Nephron (organoid): ENCODE measurements around the gene TSPAN18.

Experiments
- H3K27ac Mint-ChIP-seq, 3 experiments: 2 replicates each; pipeline ENCODE4 v1.8.0; 2020; ENCODE audit warnings: mixed read lengths in 3 of 3, mild to moderate bottlenecking in 2 of 3, moderate library complexity in 1 of 3
- H3K27me3 Mint-ChIP-seq: 2 replicates; pipeline ENCODE4 v1.8.0; 2021; ENCODE audit warnings: low read depth, mild to moderate bottlenecking, moderate library complexity, mixed read lengths
- H3K36me3 Mint-ChIP-seq: 2 replicates; pipeline ENCODE4 v1.8.0; 2020; ENCODE audit warnings: low read depth, mixed read lengths
- H3K4me1 Mint-ChIP-seq: 2 replicates; pipeline ENCODE4 v1.8.0; 2020; ENCODE audit warnings: mixed read lengths
- H3K4me3 Mint-ChIP-seq, 3 experiments: 2 replicates each; pipeline ENCODE4 v1.8.0; 2020; ENCODE audit warnings: mild to moderate bottlenecking in 3 of 3, mixed read lengths in 3 of 3, moderate library complexity in 2 of 3
- H3K9me3 Mint-ChIP-seq: 2 replicates; pipeline ENCODE4 v1.8.0; 2020; ENCODE audit warnings: mixed read lengths
- CTCF ChIP-seq, 3 experiments: fragments of 200-600 bp; sonication (generic); IDR thresholded peaks; one replicate each; pipeline ENCODE4 v1.5.0; 2021; ENCODE audit warnings: antibody characterized with exemption in 3 of 3; ENCODE audit not compliant: unreplicated experiment in 3 of 3

TSPAN18 gene

GRCh38 chr11:44808053-44808753 is 81.4 kb downstream of the TSPAN18 start:
- no peak overlapping the region for H3K4me3 Mint-ChIP-seq

GRCh38 chr11:44809283-44809682 is 82.5 kb downstream of the TSPAN18 start:
- peaks cover 74% of the 10 kb centered on the region for H3K4me1 Mint-ChIP-seq
- H3K36me3 Mint-ChIP-seq = no peaks in the 10 kb centered on the region
- H3K27ac Mint-ChIP-seq = peak overlapping the region in 2 of 3 experiments; percentile 33 to 61
- H3K27me3 Mint-ChIP-seq = peaks cover 21% of the 10 kb centered on the region
- no peak overlapping the region for H3K4me3 Mint-ChIP-seq
- TF ChIP-seq CTCF (IDR thresholded peaks at IDR 0.05; ENCODE audit: unreplicated experiment in 3 of 3) = no peak
- H3K9me3 Mint-ChIP-seq = no peaks in the 10 kb centered on the region

More at GRCh38 chr11:44808053-44808753, 81.4 kb downstream of the TSPAN18 start:
- peaks cover 21% of the 10 kb centered on the region for H3K27me3 Mint-ChIP-seq
- H3K9me3 Mint-ChIP-seq = no peaks in the 10 kb centered on the region
- H3K4me1 Mint-ChIP-seq = peaks cover 75% of the 10 kb centered on the region
- peak overlapping the region in 2 of 3 experiments; percentile 61 to 74 for H3K27ac Mint-ChIP-seq
- no peak for TF ChIP-seq CTCF (IDR thresholded peaks at IDR 0.05; ENCODE audit: unreplicated experiment in 3 of 3)
- H3K36me3 Mint-ChIP-seq = no peaks in the 10 kb centered on the region

- Mint-ChIP-seq H3K27ac (peak overlapping the region in 2 of 3 experiments; percentile 29 to 37), H3K9me3 (no peaks in the 10 kb centered on the region), H3K4me1 (peaks cover 51% of the 10 kb centered on the region), H3K27me3 (peaks cover 16% of the 10 kb centered on the region), H3K36me3 (peaks cover 3% of the 10 kb centered on the region), H3K4me3 (no peak overlapping the region)
- no peak for TF ChIP-seq CTCF (IDR thresholded peaks at IDR 0.05; ENCODE audit: unreplicated experiment in 3 of 3)
These were observed 85.2 kb downstream of the TSPAN18 start for GRCh38 chr11:44811841-44812448.

- Mint-ChIP-seq H3K9me3 (no peaks in the 10 kb centered on the region), H3K27ac (peak overlapping the region; percentile 45 to 74 (median 69)), H3K4me1 (peaks cover 49% of the 10 kb centered on the region), H3K4me3 (no peak overlapping the region), H3K36me3 (peaks cover 6% of the 10 kb centered on the region), H3K27me3 (peaks cover 11% of the 10 kb centered on the region)
- TF ChIP-seq CTCF (IDR thresholded peaks at IDR 0.05; ENCODE audit: unreplicated experiment in 3 of 3) = no peak
These were observed 86.2 kb downstream of the TSPAN18 start for GRCh38 chr11:44812971-44813370.

GRCh38 chr11:44813401-44813800 is 86.6 kb downstream of the TSPAN18 start:
- Mint-ChIP-seq H3K36me3 (peaks cover 6% of the 10 kb centered on the region), H3K27ac (peak overlapping the region; percentile 45 to 74 (median 69)), H3K4me1 (peaks cover 44% of the 10 kb centered on the region), H3K9me3 (no peaks in the 10 kb centered on the region), H3K27me3 (peaks cover 11% of the 10 kb centered on the region), H3K4me3 (no peak overlapping the region)
- no peak for TF ChIP-seq CTCF (IDR thresholded peaks at IDR 0.05; ENCODE audit: unreplicated experiment in 3 of 3)
